Thoracic aorta (tissue), 2 donors: ENCODE measurements around the gene OPN1SW. TPM values are rescaled to one million over a fixed set of nuclear protein-coding genes. Genes with fewer than 3 reads are reported as not detected.

ENCODE experiments used
- ATAC-seq: fragments of 150-250 bp; one replicate; pipeline ENCODE4 v1.8.0; 2017; ENCODE audit warnings: low read depth; ENCODE audit not compliant: insufficient number of reproducible peaks, low FRiP score
- DNase-seq: peaks from one replicate; pipeline ENCODE4 v3.0.0-alpha.2; 2020; ENCODE audit warnings: low spot score
- H3K27ac ChIP-seq, 2 donors: fragments of 200-600 bp; sonication (generic); 1 replicate in 1 of 2; 2 replicates in 1 of 2; pipeline ENCODE4 v1.5.1; 2016; ENCODE audit warnings: mild to moderate bottlenecking in 2 of 2, moderate library complexity in 2 of 2
- H3K27me3 ChIP-seq: fragments of 200-600 bp; sonication (generic); replicated peaks from 2 replicates; pipeline ENCODE4 v1.6.0; 2016; ENCODE audit warnings: mild to moderate bottlenecking; ENCODE audit not compliant: insufficient read depth
- H3K36me3 ChIP-seq: fragments of 200-600 bp; sonication (generic); one replicate; pipeline ENCODE4 v1.5.1; 2016
- H3K4me1 ChIP-seq, 2 donors: fragments of 200-600 bp; sonication (generic); 1 replicate in 1 of 2; 2 replicates in 1 of 2; pipeline versions ENCODE4 v1.5.1 to v1.6.0; 2016; ENCODE audit warnings: low read depth in 2 of 2, mild to moderate bottlenecking in 1 of 2; ENCODE audit not compliant: control insufficient read depth in 1 of 2
- H3K4me3 ChIP-seq: fragments of 200-600 bp; sonication (generic); 2 replicates; pipeline ENCODE4 v1.5.1; 2016; ENCODE audit warnings: mild to moderate bottlenecking
- H3K9me3 ChIP-seq: fragments of 200-600 bp; sonication (generic); 2 replicates; pipeline ENCODE4 v1.5.1; 2016
- total RNA-seq, 2 donors: library from RNA; depleted of rRNA; stranded (reverse); fragments of >200 nt; gene quantifications; one replicate each; pipeline versions ENCODE4 v1.1.0 to v1.2.3, GENCODE V29; 2016
- TF ChIP-seq, protein P1 (sequence below): fragments of 200-600 bp; sonication (generic); IDR thresholded peaks from one replicate; pipeline ENCODE4 v1.5.1; 2019; ENCODE audit warnings: antibody characterized with exemption

OPN1SW gene
- total RNA-seq, 2 donors from 2014 or later, result not detected

DNA sequence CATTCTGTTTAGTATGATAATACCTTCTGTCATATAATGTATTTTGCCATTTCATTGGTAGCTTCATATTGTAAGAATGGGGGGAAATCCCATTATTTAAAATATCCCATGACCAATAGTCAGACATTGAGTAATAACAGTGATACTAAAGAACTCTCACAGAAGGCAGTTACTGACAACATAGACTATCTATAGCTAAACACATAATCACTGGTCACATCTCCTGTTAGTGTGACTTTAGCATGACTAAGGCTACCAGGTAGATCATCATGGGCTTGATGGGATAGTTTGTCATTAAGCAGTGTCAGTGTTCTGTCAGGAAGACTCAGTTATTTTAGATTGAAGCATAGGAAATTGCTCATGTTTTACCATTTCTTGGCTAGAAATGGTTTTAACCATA lies 16.4 kb downstream of the OPN1SW start:
- ATAC-seq (no peak), DNase-seq (no peak)
- Histone ChIP-seq H3K4me3 (no peak overlapping the region), H3K36me3 (peaks cover 22% of the 10 kb centered on the region), H3K4me1 (peaks cover 14 to 28% of the 10 kb centered on the region in 2 donors), H3K27me3 (no peaks in the 10 kb centered on the region), H3K9me3 (no peaks in the 10 kb centered on the region), H3K27ac (no peak overlapping the region)
- TF ChIP-seq, protein P1, sequence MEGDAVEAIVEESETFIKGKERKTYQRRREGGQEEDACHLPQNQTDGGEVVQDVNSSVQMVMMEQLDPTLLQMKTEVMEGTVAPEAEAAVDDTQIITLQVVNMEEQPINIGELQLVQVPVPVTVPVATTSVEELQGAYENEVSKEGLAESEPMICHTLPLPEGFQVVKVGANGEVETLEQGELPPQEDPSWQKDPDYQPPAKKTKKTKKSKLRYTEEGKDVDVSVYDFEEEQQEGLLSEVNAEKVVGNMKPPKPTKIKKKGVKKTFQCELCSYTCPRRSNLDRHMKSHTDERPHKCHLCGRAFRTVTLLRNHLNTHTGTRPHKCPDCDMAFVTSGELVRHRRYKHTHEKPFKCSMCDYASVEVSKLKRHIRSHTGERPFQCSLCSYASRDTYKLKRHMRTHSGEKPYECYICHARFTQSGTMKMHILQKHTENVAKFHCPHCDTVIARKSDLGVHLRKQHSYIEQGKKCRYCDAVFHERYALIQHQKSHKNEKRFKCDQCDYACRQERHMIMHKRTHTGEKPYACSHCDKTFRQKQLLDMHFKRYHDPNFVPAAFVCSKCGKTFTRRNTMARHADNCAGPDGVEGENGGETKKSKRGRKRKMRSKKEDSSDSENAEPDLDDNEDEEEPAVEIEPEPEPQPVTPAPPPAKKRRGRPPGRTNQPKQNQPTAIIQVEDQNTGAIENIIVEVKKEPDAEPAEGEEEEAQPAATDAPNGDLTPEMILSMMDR, result no peak

DNA sequence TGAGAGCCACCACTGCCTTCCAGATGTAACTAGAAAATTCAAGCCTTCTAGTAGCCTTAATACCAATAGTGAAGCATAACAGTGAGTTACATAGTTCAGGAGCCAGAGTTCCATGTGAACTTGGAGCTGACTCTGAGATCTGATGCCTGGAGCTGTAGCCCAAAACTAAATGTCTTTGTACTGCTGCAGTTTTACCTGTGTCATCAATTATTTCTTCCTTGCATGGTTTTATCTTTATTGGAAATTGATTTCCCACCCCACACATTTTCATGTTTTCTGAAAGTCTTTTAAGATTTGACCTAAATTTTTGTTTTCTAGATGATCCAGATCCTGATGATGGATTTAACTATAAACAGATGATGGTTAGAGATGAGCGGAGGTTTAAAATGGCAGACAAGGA lies 17.0 kb downstream of the OPN1SW start:
- TF ChIP-seq, protein P1, result no peak
- H3K27me3 ChIP-seq, result no peaks in the 10 kb centered on the region
- H3K9me3 ChIP-seq, result no peaks in the 10 kb centered on the region
- no peak for ATAC-seq
- no peak overlapping the region for H3K4me3 ChIP-seq
- peaks cover 11 to 28% of the 10 kb centered on the region in 2 donors for H3K4me1 ChIP-seq
- DNase-seq, result no peak
- peaks cover 27% of the 10 kb centered on the region for H3K36me3 ChIP-seq
- no peak overlapping the region for H3K27ac ChIP-seq

DNA sequence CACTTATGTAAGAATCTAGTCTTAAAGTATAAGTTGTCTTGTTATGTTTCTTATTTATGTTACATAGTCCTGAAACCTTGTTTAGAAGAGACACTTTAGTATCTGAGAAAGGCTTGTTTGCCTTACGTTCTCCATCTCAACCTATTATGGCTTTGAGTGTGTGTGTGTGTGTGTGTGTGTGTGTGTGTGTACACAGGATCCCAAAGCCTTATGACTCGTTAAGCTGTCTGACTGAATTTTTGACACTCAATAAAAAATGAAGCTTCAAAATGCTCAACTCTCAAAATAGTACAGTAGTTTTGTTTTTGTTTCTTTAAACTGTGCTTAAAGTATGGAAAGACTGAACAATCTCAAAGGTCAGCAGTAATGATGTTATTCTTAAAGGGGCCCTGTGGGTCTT lies 18.4 kb downstream of the OPN1SW start:
- Histone ChIP-seq H3K4me3 (no peak overlapping the region), H3K9me3 (no peaks in the 10 kb centered on the region), H3K27me3 (no peaks in the 10 kb centered on the region), H3K27ac (peak overlapping the region; percentile 65 to 75), H3K36me3 (peaks cover 31% of the 10 kb centered on the region), H3K4me1 (peaks cover 11 to 28% of the 10 kb centered on the region in 2 donors)
- TF ChIP-seq, protein P1, result no peak
- no peak for DNase-seq
- no peak for ATAC-seq

DNA sequence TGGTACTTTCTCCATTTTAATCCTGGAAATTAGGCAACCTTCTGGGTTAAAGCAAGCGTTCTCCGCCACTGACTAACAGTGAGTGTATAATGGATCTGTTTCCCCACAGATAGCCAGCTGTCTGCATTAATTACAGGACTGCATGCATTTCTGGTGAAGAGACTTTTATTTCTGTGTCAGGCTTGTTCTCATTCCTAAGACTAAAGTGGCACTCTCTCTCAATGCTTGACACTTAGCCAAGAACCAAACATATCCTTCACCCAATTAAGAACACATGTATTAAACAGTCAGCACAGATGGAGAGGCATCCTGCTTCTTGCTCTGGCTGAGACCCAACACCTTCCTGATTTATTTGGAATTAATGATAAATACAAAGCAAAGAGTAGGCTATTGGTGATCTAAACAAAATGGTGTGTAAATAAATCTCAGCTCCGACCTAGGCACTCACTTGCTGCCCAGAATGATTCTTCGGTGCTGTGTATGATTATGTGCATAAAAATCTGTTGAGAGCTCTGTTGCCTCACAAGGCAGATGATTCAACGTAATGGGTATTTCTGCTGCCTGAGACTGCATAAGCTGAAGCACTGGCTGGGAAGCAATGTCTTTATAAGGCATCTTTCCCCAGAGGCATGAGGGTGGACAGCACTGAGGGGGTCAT lies 19.6 kb downstream of the OPN1SW start:
- Histone ChIP-seq H3K27ac (peak overlapping the region; percentile 65 to 75), H3K4me1 (peaks cover 11 to 28% of the 10 kb centered on the region in 2 donors), H3K9me3 (no peaks in the 10 kb centered on the region), H3K4me3 (no peak overlapping the region), H3K36me3 (peaks cover 39% of the 10 kb centered on the region), H3K27me3 (no peaks in the 10 kb centered on the region)
- DNase-seq (no peak), ATAC-seq (peak; percentile 93)
- TF ChIP-seq, protein P1, result no peak

DNA sequence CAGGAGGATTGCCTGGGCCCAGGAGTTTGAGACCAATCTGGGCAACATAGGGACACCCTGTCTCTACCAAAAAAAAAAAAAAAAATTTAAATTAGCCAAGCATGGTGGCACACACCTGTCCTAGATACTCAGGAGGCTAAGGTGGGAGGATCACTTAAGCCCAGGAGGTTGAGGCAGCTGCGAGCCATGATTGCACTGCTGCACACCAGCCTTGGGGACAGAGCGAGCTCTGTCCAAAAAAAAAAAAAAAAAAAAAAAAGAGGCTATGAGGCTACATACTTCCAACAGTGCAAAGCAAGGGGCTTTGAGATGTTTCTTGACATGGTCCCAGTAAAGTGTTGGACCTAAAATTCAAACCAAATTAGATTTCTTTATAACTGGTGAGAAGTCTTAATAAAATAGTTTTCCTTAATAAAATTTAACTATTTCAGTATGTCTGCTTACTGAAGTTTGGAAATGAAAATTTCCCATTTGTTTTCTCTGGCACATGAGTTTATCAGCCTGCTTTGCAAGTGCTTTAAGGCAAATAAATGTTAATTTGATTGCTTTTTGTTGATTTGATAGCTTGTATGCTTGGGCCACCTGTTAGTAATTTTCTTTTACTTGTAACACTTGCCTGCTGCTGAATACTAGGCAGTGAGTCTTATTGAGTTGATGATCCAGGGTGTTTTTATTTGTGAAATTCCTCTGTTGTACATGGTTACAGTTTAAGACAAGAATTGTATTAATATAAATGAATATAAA lies 20.3 kb downstream of the OPN1SW start:
- TF ChIP-seq, protein P1, result no peak
- DNase-seq, result no peak
- ATAC-seq, result no peak
- H3K9me3 ChIP-seq, result no peaks in the 10 kb centered on the region
- peaks cover 11 to 28% of the 10 kb centered on the region in 2 donors for H3K4me1 ChIP-seq
- no peak overlapping the region for H3K4me3 ChIP-seq
- H3K36me3 ChIP-seq, result peaks cover 44% of the 10 kb centered on the region
- peak overlapping the region; percentile 65 to 75 for H3K27ac ChIP-seq
- H3K27me3 ChIP-seq, result no peaks in the 10 kb centered on the region
